H9 (cell line): ENCODE data around the gene MLYCD. TPM values are rescaled to one million over a fixed set of nuclear protein-coding genes. Genes with fewer than 3 reads are reported as not detected.

Experiments used
- DNase-seq: peaks from one replicate; pipeline ENCODE4 v3.0.0-alpha.2; 2017
- H2AFZ ChIP-seq: one replicate; pipeline ENCODE4 v1.6.1; 2013; ENCODE audit warnings: mild to moderate bottlenecking, low read length, control low read depth, moderate library complexity
- H2AK5ac ChIP-seq: 2 replicates; pipeline ENCODE4 v1.6.1; 2013; ENCODE audit warnings: low read length, control low read depth, mixed read lengths; ENCODE audit not compliant: insufficient read length
- H2BK120ac ChIP-seq: one replicate; pipeline ENCODE4 v1.6.1; 2013; ENCODE audit warnings: low read depth, mild to moderate bottlenecking, low read length, control low read depth, inconsistent platforms; ENCODE audit not compliant: poor library complexity, severe bottlenecking
- H2BK12ac ChIP-seq: 2 replicates; pipeline ENCODE4 v1.6.1; 2013; ENCODE audit warnings: low read length, control low read depth, mixed read lengths, low read depth; ENCODE audit not compliant: insufficient read length
- H2BK15ac ChIP-seq: 2 replicates; pipeline ENCODE4 v1.6.1; 2013; ENCODE audit warnings: low read depth, low read length, control low read depth
- H2BK20ac ChIP-seq: one replicate; pipeline ENCODE4 v1.6.1; 2013; ENCODE audit warnings: low read depth, mild to moderate bottlenecking, low read length, control low read depth, inconsistent platforms; ENCODE audit not compliant: poor library complexity, severe bottlenecking
- H2BK5ac ChIP-seq: 2 replicates; pipeline ENCODE4 v1.6.1; 2013; ENCODE audit warnings: low read length, control low read depth, mixed read lengths; ENCODE audit not compliant: insufficient read length
- H3K14ac ChIP-seq: 2 replicates; pipeline ENCODE4 v1.6.1; 2013; ENCODE audit warnings: low read length, control low read depth; ENCODE audit not compliant: insufficient read depth
- H3K18ac ChIP-seq: 2 replicates; pipeline ENCODE4 v1.6.1; 2013; ENCODE audit warnings: low read depth, mild to moderate bottlenecking, mixed read lengths, low read length, control low read depth; ENCODE audit not compliant: insufficient read length
- H3K23ac ChIP-seq: 2 replicates; pipeline ENCODE4 v1.6.1; 2013; ENCODE audit warnings: low read length, control low read depth, mixed read lengths, low read depth; ENCODE audit not compliant: insufficient read length
- H3K23me2 ChIP-seq: 2 replicates; pipeline ENCODE4 v1.6.1; 2013; ENCODE audit warnings: low read depth, mild to moderate bottlenecking, mixed read lengths, low read length, control low read depth; ENCODE audit not compliant: insufficient read length, poor library complexity, severe bottlenecking
- H3K27ac ChIP-seq: 2 replicates; pipeline ENCODE4 v1.5.1; 2013; ENCODE audit warnings: low read length, control low read depth, mixed read lengths, low read depth; ENCODE audit not compliant: insufficient read length
- H3K27me3 ChIP-seq: 2 replicates; pipeline ENCODE4 v1.6.1; 2013; ENCODE audit warnings: low read length, control low read depth, inconsistent platforms; ENCODE audit not compliant: insufficient read depth
- H3K4ac ChIP-seq: 2 replicates; pipeline ENCODE4 v1.6.1; 2013; ENCODE audit warnings: low read depth, mild to moderate bottlenecking, control low read depth, inconsistent platforms, low read length, moderate library complexity
- H3K4me1 ChIP-seq: 2 replicates; pipeline ENCODE4 v1.6.1; 2013; ENCODE audit warnings: low read length, control low read depth, inconsistent platforms; ENCODE audit not compliant: insufficient read depth
- H3K4me2 ChIP-seq: 2 replicates; pipeline ENCODE4 v1.6.1; 2013; ENCODE audit warnings: low read length, control low read depth, mixed read lengths; ENCODE audit not compliant: insufficient read length, insufficient read depth
- H3K56ac ChIP-seq: 2 replicates; pipeline ENCODE4 v1.6.1; 2013; ENCODE audit warnings: low read depth, mild to moderate bottlenecking, mixed read lengths, low read length, control low read depth; ENCODE audit not compliant: insufficient read length
- H3K79me1 ChIP-seq: 2 replicates; pipeline ENCODE4 v1.6.1; 2013; ENCODE audit warnings: low read depth, mild to moderate bottlenecking, moderate library complexity, low read length, control low read depth, inconsistent platforms; ENCODE audit not compliant: insufficient read depth, poor library complexity, severe bottlenecking
- H3K79me2 ChIP-seq: 2 replicates; pipeline ENCODE4 v1.6.1; 2013; ENCODE audit warnings: low read length, control low read depth, inconsistent platforms; ENCODE audit not compliant: insufficient read depth
- H3K9ac ChIP-seq: 2 replicates; pipeline ENCODE4 v1.6.1; 2013; ENCODE audit warnings: low read length, control low read depth, mixed read lengths; ENCODE audit not compliant: insufficient read length; ENCODE audit errors: extremely low read depth
- H3K9me3 ChIP-seq: one replicate; pipeline ENCODE4 v1.6.1; 2013; ENCODE audit warnings: low read depth, low read length, inconsistent platforms; ENCODE audit not compliant: control insufficient read depth
- H3T11ph ChIP-seq: one replicate; pipeline ENCODE4 v1.6.1; 2013; ENCODE audit warnings: mild to moderate bottlenecking, low read length, control low read depth, inconsistent platforms
- H4K20me1 ChIP-seq: one replicate; pipeline ENCODE4 v1.6.1; 2013; ENCODE audit not compliant: control insufficient read depth, insufficient read length, insufficient read depth
- H4K5ac ChIP-seq: 2 replicates; pipeline ENCODE4 v1.6.1; 2013; ENCODE audit warnings: low read depth, mild to moderate bottlenecking, mixed read lengths, low read length, control low read depth; ENCODE audit not compliant: insufficient read length
- H4K8ac ChIP-seq: replicated peaks from 2 replicates; pipeline ENCODE4 v1.6.1; 2013; ENCODE audit warnings: low read length, control low read depth, mixed read lengths, low read depth; ENCODE audit not compliant: insufficient read length
- H4K91ac ChIP-seq: 2 replicates; pipeline ENCODE4 v1.6.1; 2013; ENCODE audit warnings: low read depth, mild to moderate bottlenecking, moderate library complexity, mixed read lengths, low read length, control low read depth; ENCODE audit not compliant: insufficient read length
- H3K27ac Mint-ChIP-seq, 3 experiments: 2 replicates in 2 of 3; 3 replicates in 1 of 3; pipeline ENCODE4 v1.8.0; 2020 to 2021; ENCODE audit warnings: mixed read lengths in 3 of 3, mild to moderate bottlenecking in 1 of 3, moderate library complexity in 1 of 3
- H3K27me3 Mint-ChIP-seq: 2 replicates; pipeline ENCODE4 v1.8.0; 2021; ENCODE audit warnings: low read depth, mild to moderate bottlenecking, moderate library complexity, mixed read lengths
- H3K36me3 Mint-ChIP-seq, 3 experiments: 2 replicates in 2 of 3; 3 replicates in 1 of 3; pipeline ENCODE4 v1.8.0; 2020 to 2021; ENCODE audit warnings: low read depth in 3 of 3, mixed read lengths in 3 of 3; ENCODE audit not compliant: insufficient read depth in 1 of 3
- H3K4me1 Mint-ChIP-seq, 2 experiments: 2 replicates each; pipeline ENCODE4 v1.8.0; 2020; ENCODE audit warnings: mixed read lengths in 2 of 2
- H3K4me3 Mint-ChIP-seq, 2 experiments: 2 replicates in 1 of 2; 3 replicates in 1 of 2; pipeline ENCODE4 v1.8.0; 2020 to 2021; ENCODE audit warnings: mild to moderate bottlenecking in 2 of 2, mixed read lengths in 2 of 2, moderate library complexity in 1 of 2
- H3K9me3 Mint-ChIP-seq, 2 experiments: 2 replicates in 1 of 2; 3 replicates in 1 of 2; pipeline ENCODE4 v1.8.0; 2020; ENCODE audit warnings: mild to moderate bottlenecking in 2 of 2, mixed read lengths in 2 of 2, moderate library complexity in 1 of 2
- WGBS: extraction: QIAGEN DNeasy Blood & Tissue Kit; methylation state at CpG from one replicate; pipeline ENCODE4 v1.1.7; 2013; ENCODE audit warnings: missing lambda C conversion rate, low lambda C conversion rate, mixed read lengths; ENCODE audit not compliant: insufficient read length; ENCODE audit errors: extremely low coverage; 5-methylcytosine and 5-hydroxymethylcytosine counted together
- total RNA-seq: library from RNA; stranded (reverse); gene quantifications from 2 replicates; pipeline ENCODE4 v1.2.1, GENCODE V29; 2021
- TF ChIP-seq, protein P1 (sequence below): fragments of 200-600 bp; sonication (generic); conservative IDR thresholded peaks from 3 replicates; pipeline ENCODE4 v1.8.0; 2021; ENCODE audit warnings: antibody characterized with exemption, mild to moderate bottlenecking

Gene MLYCD
- total RNA-seq, 1 experiment from 2014 or later: 7.1 TPM

DNA sequence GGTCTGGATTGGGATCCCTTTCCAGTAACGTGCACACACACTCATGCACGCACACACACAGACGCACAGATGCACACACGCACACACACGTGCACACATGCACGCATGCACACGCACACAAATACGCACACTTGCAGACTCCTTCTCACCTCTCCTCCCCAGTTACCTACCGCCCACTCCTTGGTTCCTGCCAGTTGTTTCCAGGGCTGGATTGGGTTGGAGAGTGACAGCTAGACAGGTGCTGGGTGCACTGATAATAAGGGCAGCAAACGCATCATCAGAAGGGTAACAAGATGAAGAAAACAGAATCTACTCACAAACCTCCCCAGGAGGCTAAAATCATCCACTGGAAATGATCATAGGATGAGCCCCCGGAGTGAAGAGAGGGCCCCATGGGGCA is 46.1 kb upstream of the MLYCD start:
- DNase-seq: no peak
- Mint-ChIP-seq H3K27me3 (no peaks in the 10 kb centered on the region), H3K36me3 (no peaks in the 10 kb centered on the region; a peak in 1 of 7 replicates), H3K4me3 (no peak overlapping the region), H3K4me1 (peaks cover 48 to 52% of the 10 kb centered on the region in 2 experiments), H3K27ac (peak overlapping the region in 1 of 3 experiments; percentile 72; a peak in 1 of 7 replicates), H3K9me3 (no peaks in the 10 kb centered on the region)
- no peak overlapping the region for H3K9ac ChIP-seq
- H2BK12ac ChIP-seq: no peak overlapping the region
- no peaks in the 10 kb centered on the region for H4K20me1 ChIP-seq
- H3K4ac ChIP-seq: no peak overlapping the region
- H4K91ac ChIP-seq: no peak overlapping the region
- H2BK15ac ChIP-seq: no peak overlapping the region
- no peak overlapping the region for H2BK20ac ChIP-seq
- H3K79me2 ChIP-seq: no peaks in the 10 kb centered on the region
- no peaks in the 10 kb centered on the region for H3K9me3 ChIP-seq
- no peak overlapping the region for H3T11ph ChIP-seq
- H3K27me3 ChIP-seq: no peaks in the 10 kb centered on the region
- no CpG with 5 or more reads among the region's 11 CpGs for WGBS
- no peak overlapping the region for H3K23ac ChIP-seq
- H4K5ac ChIP-seq: no peak overlapping the region
- peaks cover 10% of the 10 kb centered on the region; the same call in 1 of the 2 replicates for H3K4me1 ChIP-seq
- no peak overlapping the region for H2AFZ ChIP-seq
- H3K4me2 ChIP-seq: no peak overlapping the region
- no peak overlapping the region for H3K56ac ChIP-seq
- H3K14ac ChIP-seq: no peak overlapping the region
- H3K18ac ChIP-seq: no peak overlapping the region
- no peak overlapping the region for H2BK120ac ChIP-seq
- H2AK5ac ChIP-seq: no peak overlapping the region
- TF ChIP-seq, protein P1, sequence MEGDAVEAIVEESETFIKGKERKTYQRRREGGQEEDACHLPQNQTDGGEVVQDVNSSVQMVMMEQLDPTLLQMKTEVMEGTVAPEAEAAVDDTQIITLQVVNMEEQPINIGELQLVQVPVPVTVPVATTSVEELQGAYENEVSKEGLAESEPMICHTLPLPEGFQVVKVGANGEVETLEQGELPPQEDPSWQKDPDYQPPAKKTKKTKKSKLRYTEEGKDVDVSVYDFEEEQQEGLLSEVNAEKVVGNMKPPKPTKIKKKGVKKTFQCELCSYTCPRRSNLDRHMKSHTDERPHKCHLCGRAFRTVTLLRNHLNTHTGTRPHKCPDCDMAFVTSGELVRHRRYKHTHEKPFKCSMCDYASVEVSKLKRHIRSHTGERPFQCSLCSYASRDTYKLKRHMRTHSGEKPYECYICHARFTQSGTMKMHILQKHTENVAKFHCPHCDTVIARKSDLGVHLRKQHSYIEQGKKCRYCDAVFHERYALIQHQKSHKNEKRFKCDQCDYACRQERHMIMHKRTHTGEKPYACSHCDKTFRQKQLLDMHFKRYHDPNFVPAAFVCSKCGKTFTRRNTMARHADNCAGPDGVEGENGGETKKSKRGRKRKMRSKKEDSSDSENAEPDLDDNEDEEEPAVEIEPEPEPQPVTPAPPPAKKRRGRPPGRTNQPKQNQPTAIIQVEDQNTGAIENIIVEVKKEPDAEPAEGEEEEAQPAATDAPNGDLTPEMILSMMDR: no peak
- no peak overlapping the region for H3K27ac ChIP-seq
- H3K79me1 ChIP-seq: no peaks in the 10 kb centered on the region
- H2BK5ac ChIP-seq: no peak overlapping the region
- H3K23me2 ChIP-seq: no peaks in the 10 kb centered on the region
- H4K8ac ChIP-seq: no peak overlapping the region
